GM19023 (cell line): ENCODE results near the gene CARS1.

Experiments
- ATAC-seq: cut with Tn5 transposase; IDR thresholded peaks from one replicate; pipeline ENCODE4 v1.9.1; 2021; ENCODE audit warnings: mild to moderate bottlenecking, moderate library complexity; ENCODE audit not compliant: unreplicated experiment

The CARS1 gene

DNA sequence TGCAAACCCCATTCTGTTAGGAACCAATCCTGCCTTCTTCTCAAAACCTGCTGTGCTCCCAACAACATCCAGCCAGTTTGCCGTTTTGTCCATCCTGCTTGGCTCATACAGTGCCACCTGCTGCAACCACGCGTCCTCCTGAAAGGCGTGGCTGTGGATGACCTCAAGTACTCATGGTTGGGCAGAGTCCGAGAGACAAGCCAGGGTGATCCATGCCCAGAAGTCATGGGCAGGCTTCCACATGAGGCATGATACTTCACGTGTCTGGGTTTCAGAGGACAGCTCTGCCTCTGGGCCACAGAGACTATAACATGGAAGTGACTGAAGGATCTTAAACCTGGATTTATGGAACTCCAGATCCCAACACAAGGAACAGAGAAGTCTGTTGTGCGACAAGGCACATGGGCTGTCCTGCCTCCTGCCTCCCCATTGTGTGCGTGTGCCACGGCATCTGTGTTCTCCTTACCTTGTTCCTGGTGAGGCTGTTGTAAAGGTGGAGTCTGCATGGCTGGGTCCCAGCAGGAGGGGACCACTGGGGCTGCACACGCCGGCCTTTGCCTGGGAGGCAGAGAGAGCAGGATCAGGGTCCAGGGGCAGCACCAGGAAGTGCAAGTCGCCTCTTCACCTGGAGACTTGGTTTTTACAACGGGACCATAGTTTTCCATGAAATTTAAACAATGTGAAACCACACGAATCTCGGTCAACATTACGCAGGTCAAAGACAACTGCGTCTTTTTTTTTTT lies 15.4 kb downstream of the CARS1 start:
- no peak for ATAC-seq

DNA sequence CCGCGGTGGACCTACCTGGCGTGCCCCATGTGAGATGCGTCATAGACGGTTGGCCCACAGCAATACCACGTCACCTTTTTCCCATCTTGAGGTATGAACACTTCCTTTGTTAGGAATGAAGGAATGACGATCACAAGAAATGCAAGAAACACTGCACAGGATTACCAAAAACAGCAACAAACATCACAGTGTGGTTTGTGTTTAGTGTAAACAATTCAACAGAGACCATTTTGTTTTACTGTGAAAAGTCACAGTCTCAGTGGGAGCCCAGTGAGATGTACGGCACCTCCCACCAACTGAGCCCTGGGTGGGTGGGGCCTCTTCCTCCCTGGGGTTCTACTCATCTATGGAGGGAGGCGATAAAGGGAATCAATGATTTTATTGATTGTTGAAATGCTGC lies 16.3 kb downstream of the CARS1 start:
- ATAC-seq: no peak

DNA sequence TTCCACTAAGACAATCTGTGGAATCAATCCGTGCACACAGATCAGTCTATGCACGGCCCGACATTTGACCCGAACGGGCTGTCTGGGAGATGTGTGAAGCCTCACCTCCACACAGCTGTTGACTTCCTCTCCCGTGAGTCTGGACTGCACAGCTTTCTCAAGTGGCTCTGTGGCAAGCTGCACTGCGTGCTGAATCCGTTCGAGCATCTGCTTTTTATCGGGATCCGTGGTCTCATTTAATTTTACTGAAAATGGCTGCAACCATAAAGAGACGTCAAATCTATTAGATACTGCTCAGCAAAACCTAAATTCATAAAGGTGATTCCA lies 19.3 kb downstream of the CARS1 start:
- ATAC-seq: no peak

DNA sequence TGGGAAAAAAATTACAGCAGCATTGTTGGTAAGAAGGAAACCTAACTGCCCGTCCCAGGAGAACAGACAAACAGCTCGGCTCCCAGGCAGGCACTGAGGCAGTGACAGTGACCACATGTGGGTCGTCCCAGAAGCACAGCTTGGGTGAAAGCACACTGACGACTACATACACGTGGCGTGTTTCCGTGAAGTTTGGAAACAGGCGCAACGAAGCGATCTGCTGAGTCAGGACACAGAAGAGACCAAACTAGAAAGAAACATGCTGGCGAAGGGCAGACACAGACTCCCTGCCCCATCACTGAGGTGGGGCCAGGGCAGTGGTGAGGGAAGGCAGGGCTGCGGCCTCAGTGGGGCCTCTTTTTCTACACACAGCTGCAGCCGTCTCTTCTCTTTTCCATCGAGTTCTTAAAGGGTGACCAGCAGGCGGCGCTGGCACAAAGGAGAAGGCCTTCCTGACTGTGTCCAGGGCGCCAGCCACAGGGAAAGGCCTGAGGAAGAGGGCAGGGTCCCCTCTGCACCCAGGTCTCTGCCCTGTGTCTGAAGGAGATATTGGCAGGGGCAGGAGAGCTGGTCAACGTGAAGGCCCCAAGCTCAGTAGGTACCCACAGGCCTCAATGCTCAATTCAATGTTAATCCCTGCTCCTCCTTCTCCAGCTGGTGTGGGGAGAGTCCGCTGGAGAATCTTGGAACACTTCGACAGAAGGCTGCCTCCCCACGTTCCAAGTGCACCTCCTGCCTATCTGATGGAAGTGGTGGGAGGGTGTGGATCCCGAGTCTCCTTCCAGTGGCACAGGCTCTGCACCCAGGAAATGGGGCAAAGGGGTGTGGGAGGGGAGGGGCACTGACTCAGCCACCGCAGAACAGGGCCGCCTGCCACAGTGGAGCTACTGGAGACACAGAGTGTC lies 19.9 kb downstream of the CARS1 start:
- no peak for ATAC-seq

DNA sequence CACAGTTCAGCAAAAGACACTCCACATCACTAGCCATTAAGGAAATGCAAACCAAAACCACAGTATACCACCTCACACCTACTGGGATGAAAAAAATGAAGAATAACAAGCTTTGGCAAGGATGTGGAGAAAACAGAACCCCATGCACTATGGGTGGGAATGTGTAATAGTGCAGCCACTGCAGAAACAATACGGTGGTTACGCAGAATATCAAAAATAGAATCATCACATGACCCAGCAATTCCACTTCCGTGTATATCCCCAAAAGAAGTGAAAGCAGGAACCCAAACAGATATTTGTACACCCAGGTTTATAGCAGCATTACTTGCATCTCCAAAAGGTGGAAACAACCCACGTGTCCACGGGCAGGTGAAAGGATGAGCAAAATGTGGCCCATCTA lies 20.8 kb downstream of the CARS1 start:
- no peak for ATAC-seq

DNA sequence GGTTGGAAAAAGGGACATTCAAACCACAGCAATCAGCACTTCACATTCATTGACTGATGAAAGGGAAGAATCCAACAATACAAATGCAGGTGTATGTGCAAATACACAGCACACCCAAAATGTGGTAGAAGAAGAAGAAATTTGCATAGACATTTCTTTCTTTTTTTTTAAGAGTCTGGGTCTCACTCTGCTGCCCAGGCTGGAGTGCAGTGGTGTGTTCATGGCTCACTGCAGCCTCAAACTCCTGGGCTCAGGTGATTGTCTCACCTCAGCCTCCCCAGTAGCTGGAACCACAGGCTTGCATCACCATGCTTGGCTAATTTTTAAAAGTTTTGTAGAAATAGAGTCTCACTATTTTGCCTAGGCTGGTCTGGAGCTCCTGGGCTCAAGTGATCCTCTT lies 21.9 kb downstream of the CARS1 start:
- no peak for ATAC-seq

DNA sequence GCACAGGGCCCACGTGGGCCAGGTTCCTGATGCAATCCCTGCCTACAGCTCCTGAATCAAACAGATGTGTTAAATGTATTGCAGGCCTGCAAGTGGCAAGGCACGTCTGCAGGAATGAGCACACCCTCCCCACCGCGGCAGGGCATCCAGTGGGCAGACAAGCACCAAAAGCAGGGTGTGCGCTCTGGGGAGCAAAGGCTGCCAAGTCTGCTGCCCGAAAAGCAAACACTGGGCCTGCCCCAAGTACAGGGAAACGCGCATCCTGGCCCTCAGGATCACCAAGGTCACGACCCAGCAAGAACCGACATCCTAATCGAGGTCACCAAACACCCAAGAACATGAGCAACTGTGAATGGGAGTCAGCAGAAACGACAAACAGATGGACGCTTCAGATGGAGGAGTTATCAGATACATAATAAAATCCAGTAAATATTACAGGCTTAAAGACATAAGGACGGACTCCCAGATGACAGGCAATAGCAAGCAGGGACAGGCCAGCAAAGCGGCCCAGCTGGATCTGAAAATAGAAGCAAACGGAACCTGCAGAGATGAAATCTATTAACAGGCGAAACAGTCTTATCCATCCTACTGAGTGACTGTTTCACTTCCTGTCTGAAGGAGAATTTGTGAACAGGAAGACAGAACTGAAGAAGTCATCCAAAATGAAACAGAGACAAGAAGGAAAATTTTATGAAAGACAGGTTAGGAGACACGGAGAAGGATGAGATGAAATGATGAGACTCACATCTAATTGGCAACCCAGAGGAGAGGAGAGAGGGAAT lies 26.7 kb downstream of the CARS1 start:
- ATAC-seq: no peak

DNA sequence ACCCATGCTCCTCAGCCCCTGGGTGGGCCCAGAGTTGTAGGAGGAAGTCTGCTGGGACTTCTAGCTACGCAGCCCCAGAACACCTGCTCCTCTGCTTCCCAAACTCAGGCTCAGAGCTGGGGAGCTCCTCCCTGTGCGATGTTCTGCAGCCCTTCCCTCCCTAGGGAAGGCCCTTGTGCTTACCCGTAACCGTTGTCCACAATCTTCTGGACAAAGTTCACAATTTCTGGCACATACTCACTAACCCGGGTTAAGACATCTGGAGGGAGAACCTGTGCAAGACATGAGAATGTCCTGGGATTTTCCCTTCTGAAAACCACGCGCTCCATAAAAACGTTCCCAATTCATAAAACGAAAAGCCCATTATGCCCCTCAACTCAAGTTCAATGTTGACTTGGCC lies 28.4 kb downstream of the CARS1 start:
- no peak for ATAC-seq

DNA sequence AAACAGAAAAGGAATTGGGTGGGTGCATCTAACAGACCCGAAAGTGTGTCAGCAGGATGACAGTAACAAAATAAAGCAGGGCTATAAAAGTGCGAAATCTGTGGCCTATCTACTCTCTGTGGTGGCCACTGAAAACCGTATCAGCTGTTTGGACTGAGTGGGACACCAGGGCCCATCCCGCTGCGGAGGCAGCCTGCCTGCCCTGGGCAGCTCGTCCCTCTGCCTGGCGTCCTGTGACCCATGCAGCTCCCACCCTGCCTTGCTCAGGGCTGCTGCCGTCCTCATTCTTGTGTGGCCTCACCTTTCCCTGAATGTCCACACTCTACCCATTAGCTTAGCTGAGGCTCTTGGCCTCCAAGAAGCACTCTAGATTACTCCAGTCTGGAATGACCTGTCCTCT lies 30.4 kb downstream of the CARS1 start:
- ATAC-seq: no peak

DNA sequence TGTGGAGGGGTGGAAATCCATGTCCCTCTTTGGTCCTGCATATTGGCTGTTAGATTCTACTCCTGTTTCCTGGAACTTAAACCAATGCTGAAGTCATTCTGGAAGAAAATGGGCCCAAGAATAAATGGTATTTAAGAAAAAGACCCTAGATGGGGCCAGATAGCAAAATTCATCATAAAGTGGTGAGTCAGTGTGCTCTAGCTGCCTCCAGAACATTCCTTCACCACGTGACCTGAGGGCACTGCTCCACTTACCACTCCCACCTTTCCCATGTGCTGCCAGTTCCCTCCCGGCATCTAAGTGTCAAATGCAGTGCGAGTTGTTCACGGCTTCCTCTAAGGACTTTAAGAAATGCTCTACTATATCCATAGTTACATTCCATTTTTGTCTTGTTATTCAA lies 34.2 kb downstream of the CARS1 start:
- no peak for ATAC-seq

DNA sequence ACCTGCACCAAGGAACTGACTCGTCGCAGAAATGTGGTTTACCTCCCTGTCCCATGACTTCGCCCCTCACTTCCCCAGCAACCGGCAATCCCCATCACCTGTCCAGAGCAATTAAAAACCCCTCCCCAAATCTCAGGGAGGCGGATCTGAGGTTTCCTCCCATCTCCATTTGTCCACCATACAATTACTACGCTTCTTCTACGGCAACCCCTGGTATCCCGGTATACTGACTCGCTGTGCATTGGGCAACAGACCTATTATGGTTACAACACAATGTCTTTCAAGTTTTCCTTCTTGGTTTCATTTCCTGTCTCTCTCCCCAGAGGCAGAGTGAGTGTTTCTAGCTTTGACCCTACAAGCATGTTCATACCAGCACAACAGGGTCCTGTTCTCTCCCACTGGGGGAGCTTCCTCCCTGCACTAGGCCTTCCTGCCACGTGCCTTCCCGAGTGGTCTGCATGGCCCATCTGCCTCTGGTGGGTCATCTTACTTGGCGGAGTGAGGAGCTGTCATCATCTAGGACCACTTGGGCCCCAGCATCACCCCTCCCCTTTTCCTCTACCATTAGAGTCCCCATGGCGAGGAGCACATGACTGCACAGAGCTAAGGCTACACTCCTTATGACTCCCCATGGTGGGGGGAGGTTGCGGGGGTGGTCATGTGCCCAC lies 34.8 kb downstream of the CARS1 start:
- no peak for ATAC-seq

DNA sequence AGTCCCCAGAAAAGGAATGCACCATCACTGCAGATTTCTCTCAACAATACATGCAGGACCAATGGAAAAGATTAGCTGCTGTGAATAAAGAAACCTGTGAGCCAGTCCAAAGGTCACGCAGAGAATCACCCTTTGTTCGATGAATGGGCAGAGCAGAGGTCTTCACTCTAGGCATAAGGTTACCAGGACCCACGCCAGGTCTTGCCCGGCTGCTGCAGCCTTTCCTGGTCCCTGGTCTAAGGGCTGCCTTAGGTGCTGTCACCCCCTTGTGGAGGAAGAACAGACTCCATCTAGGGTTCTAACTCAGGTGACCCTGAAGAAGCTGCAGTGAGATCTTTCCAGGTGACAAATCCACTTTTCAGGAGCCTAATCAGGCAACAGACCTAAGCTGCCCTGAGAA lies 36.1 kb downstream of the CARS1 start:
- ATAC-seq: no peak

DNA sequence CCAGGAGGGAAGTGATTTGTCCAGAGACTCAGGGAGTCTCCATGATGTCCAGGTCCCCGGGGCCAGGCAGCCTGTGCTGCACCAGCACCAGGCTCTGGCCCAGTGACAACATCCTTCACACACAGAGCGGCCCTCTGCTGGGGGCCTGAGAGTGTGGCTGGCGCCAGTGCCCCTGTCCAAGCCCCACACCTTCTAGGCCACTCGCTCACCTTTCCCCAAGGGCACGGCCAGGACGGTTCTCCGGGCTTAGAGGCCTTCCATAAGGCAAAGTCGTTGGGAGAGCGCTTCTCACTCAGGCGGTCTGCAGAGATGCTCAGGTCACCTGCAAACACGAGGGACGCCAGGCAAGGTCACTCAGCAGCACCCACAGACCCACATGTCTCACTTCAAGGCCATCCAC lies 37.2 kb downstream of the CARS1 start:
- ATAC-seq: no peak

DNA sequence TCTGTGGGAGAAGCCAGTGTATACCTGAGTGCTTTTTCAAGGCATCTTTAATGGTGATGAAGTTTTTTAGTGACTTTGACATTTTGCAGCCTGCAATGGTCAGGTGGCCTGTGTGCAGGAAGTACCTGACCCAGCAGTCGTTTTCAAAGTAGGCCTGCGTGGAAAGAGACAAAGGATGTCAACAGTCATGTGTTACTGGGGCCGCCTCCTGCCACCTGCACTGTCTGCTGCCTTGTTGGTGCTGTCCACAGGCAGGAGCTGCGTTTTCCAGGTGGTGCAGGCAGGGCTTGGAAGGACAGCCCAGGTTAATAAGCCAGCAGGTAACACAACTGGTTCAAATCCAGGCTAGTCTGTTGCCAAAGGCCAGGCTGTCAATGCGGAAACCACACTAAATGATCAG lies 38.6 kb downstream of the CARS1 start:
- ATAC-seq: no peak

DNA sequence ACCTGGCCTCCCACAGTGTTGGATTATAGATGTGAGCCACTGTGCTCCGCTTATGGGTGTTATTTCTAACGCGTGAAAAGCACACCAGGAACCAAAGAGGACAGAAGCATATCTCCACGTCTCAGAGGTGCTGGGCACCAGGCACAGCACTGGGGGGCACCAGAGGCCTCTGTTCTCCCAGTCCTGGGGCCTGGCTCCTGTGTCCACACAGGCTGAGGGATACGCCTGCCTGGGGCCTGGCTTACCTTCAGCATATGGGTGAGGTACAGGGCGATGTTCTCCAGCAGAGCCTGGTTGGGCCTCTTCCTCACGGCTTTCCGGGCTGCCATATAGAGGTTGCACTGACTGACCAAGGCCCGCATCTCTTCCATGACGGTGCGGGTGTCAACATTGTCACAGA lies 40.4 kb downstream of the CARS1 start:
- no peak for ATAC-seq

DNA sequence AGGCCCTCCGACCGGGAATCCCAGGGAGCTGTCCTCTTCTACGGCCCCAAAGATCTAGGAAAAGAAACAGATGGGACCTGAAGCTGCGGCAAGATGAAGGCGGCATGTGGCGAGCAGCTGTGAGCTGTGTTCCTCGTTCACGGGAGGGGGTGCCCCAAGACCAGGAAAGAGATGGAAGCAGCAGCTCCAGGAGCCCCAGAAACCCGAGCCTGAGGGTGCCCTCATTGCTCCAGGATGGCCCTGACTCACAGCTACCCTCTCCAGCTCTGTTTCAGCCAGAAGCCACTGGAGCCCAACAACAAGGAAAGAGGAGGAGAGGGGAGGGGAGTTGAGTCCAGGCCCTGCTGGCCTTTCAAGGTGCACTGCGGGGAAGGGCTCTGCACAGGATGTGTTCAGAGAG lies 41.4 kb downstream of the CARS1 start:
- ATAC-seq: no peak

DNA sequence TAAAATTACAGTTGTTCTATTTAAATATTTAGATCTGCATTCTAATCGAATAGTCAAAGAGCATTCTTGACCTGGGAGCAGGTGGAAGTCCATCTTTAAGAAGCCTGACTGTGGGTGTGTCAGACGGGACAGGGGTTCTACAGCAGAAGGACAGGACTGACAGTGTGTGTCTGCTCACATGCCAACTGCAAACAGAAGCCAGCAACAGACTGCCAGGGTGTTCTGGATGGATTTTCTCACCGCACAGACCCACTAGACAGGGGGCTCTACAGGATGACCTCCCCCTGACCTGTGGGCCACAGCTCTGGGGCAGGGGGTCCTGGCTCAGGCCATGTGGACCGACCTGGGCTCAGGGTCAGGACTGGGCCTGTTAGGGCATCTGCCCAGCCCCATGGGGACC lies 42.3 kb downstream of the CARS1 start:
- ATAC-seq: no peak

DNA sequence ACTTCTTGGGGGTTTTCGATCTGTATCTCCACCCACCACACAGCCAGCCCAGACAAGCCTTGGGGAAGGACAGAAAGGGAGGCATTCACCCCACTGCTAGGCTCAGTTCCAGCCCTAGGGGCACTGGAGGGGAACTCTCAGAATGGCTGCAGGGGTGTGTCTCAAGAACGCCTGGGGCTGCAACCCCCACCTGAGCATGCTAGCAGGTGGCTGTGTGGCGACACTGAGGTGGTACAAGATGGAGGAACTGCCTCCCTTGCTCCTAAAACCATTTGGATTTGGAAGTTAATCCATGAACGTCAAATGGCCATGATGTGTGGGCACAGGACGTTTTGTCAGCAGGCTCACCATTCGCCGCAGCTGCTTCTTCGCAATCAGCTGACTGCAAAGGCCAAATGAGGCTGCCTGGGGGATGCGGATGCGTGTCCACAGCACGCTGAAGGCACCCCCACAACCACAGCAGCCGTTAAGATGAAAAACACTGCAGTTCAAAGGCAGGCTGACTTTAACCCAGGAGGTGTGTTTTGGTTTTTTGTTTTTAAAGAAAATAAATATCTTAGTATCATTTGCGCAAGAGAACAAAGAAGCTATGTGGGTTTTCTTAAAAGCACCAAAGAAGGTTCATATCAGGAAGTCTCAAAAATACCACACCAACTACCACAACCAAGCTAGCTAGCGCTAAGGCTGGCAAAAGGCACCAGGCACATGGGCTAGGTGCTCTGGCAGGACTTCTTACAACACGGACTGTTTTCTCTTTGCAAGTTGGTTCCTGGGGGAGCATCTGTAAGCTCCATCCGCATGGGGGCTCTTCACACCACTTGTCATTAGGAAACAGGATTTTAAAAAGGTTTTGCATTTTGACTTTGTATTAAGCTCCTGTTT lies 42.9 kb downstream of the CARS1 start:
- ATAC-seq: no peak

DNA sequence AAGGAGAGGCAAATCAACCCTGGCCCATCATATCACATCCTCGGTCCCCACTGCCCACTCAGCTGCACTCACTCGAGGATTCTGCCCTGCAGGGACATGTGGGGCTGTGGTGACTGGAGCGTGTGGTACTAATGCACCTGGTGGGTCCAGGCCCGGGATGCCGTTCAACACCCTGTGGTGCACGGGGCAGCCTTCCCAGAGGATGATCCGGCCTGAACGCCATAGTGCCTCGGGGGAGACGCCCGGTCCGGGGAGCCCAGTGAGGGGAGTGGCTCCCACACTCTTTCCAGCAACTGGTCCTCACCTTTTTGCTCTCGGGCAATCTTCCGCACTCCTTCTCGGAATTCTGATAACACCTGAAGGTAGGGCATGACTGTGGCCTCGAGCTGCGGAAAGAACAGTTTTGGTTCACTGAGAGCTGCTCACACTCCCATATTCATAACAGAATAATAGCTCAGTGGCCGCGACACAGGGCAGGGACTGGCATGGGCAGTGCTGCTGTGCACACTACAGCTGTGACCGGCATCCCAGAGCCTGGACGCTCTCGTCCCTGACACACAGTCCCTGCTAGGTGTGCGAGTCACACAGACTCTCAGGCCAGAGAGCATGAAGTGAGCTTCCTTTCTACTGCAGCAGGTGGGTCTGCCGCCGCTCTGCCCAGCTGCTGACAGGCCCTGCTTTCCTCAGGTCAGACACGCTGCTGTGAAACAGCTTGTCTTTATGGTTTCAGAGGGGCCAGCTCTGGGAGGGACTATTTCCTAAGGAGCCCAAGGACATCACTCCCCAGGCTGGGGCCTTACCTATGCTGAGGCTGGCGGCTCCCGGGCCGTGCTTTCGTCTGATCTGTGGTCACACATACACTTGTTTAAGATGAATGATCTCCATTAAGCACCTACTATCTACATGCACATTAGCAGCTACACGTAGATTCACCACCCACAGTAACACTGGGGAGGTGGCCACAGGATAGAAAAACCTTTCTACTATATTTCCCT lies 45.0 kb downstream of the CARS1 start:
- no peak for ATAC-seq
